H1 (cell line): ENCODE results near the gene ZFP1. TPM values are rescaled to one million over a fixed set of nuclear protein-coding genes. Genes with fewer than 3 reads are reported as not detected.
A peak's percentile ranks its signal among the peaks of the same experiment; 100 is the strongest.

ENCODE experiments used
- CTCF ChIA-PET: fragments of 300-600 bp; sonication (Branson Sonifier 250); formaldehyde crosslinking; loops from one replicate; lab custom pipeline; 2021; ENCODE audit not compliant: partially characterized antibody; lab: Charles Lee
- POLR2A ChIA-PET: fragments of 300-600 bp; sonication (Branson Sonifier 250); formaldehyde crosslinking; loops from one replicate; lab custom pipeline; 2021; ENCODE audit warnings: inconsistent platforms; ENCODE audit not compliant: partially characterized antibody; lab: Charles Lee
- DNase-seq, 2 experiments: peaks; one replicate each; pipeline versions ENCODE4 v3.0.0 to v3.0.0-alpha.2; 2010 to 2022; ENCODE audit warnings: low spot score in 2 of 2, low read depth in 1 of 2, mixed read lengths in 1 of 2
- FAIRE-seq: peaks from 2 replicates; lab custom pipeline; 2011; peaks lifted over from hg19 to GRCh38; lab: Jason Lieb, UNC
- H2AFZ ChIP-seq: 2 replicates; pipeline ENCODE4 v1.8.1; 2012; ENCODE audit warnings: low read length, inconsistent platforms
- H2AK5ac ChIP-seq: 2 replicates; pipeline ENCODE4 v1.6.1; 2013; ENCODE audit warnings: low read depth, low read length
- H2BK120ac ChIP-seq: replicated peaks from 2 replicates; pipeline ENCODE3; 2013; ENCODE audit warnings: low read depth, low read length, inconsistent platforms
- H2BK12ac ChIP-seq: 2 replicates; pipeline ENCODE4 v1.6.1; 2013; ENCODE audit warnings: low read depth, low read length
- H2BK15ac ChIP-seq: 2 replicates; pipeline ENCODE4 v1.6.1; 2013; ENCODE audit warnings: low read length
- H2BK20ac ChIP-seq: 2 replicates; pipeline ENCODE4 v1.6.1; 2013; ENCODE audit warnings: low read length
- H2BK5ac ChIP-seq: 2 replicates; pipeline ENCODE4 v1.6.1; 2013; ENCODE audit warnings: low read depth, low read length
- H3K14ac ChIP-seq: 2 replicates; pipeline ENCODE4 v1.6.1; 2013; ENCODE audit warnings: inconsistent platforms; ENCODE audit not compliant: insufficient read length
- H3K18ac ChIP-seq: 2 replicates; pipeline ENCODE4 v1.6.1; 2013; ENCODE audit warnings: low read length; ENCODE audit errors: extremely low read depth
- H3K23ac ChIP-seq: 2 replicates; pipeline ENCODE4 v1.6.1; 2013; ENCODE audit warnings: inconsistent platforms; ENCODE audit not compliant: insufficient read length
- H3K23me2 ChIP-seq: 2 replicates; pipeline ENCODE4 v1.6.1; 2013; ENCODE audit warnings: low read depth, low read length
- H3K27ac ChIP-seq: 2 replicates; pipeline ENCODE4 v1.6.1; 2011; ENCODE audit warnings: low read depth, low read length, inconsistent platforms
- H3K27me3 ChIP-seq, 4 experiments: replicated peaks in 1 of 4; 1 replicate in 1 of 4; 2 replicates in 3 of 4; pipeline versions ENCODE4 v1.6.1 to v1.8.1; 2011 to 2013; ENCODE audit warnings: low read length in 3 of 4, mild to moderate bottlenecking in 3 of 4, inconsistent platforms in 2 of 4, mixed read lengths in 2 of 4, moderate library complexity in 1 of 4; ENCODE audit not compliant: control insufficient read depth in 3 of 4, insufficient read depth in 3 of 4; ENCODE audit errors: extremely low read depth in 1 of 4
- H3K36me3 ChIP-seq, 4 experiments: 2 replicates each; pipeline versions ENCODE4 v1.6.1 to v1.8.1; 2011 to 2013; ENCODE audit warnings: mild to moderate bottlenecking in 4 of 4, low read length in 3 of 4, moderate library complexity in 2 of 4, control low read depth in 1 of 4, inconsistent platforms in 1 of 4; ENCODE audit not compliant: insufficient read depth in 4 of 4, control insufficient read depth in 2 of 4
- H3K4ac ChIP-seq: replicated peaks from 2 replicates; pipeline ENCODE3; 2013; ENCODE audit warnings: low read length, low read depth, mixed read lengths, inconsistent platforms; ENCODE audit not compliant: insufficient read length
- H3K4me1 ChIP-seq, 4 experiments: replicated peaks in 1 of 4; 1 replicate in 1 of 4; 2 replicates in 3 of 4; pipeline versions ENCODE4 v1.6.1 to v1.8.1; 2011 to 2013; ENCODE audit warnings: low read length in 3 of 4, inconsistent platforms in 2 of 4, mixed read lengths in 1 of 4; ENCODE audit not compliant: insufficient read depth in 4 of 4, control insufficient read depth in 3 of 4
- H3K4me2 ChIP-seq, 2 experiments: 2 replicates each; pipeline versions ENCODE4 v1.6.1 to v1.8.1; 2011 to 2013; ENCODE audit warnings: low read depth in 2 of 2, low read length in 2 of 2, control low read depth in 1 of 2, inconsistent platforms in 1 of 2, mild to moderate bottlenecking in 1 of 2; ENCODE audit not compliant: insufficient read depth in 1 of 2
- H3K4me3 ChIP-seq, 4 experiments: fragments of 200-600, 300-600 bp in 1 of 4; sonication (generic), shearing (Covaris generic), sonication (Bioruptor Twin) in 1 of 4; 2 replicates each; pipeline versions ENCODE4 v1.5.1 to v1.8.1; 2011 to 2016; ENCODE audit warnings: low read length in 4 of 4, low read depth in 3 of 4, control low read depth in 2 of 4, inconsistent platforms in 2 of 4, mild to moderate bottlenecking in 2 of 4, mixed read lengths in 1 of 4, moderate library complexity in 1 of 4; ENCODE audit not compliant: insufficient read depth in 2 of 4; ENCODE audit errors: extremely low read depth in 1 of 4
- H3K56ac ChIP-seq: replicated peaks from 2 replicates; pipeline ENCODE3; 2013; ENCODE audit warnings: low read depth, mild to moderate bottlenecking, mixed read lengths, low read length, inconsistent platforms; ENCODE audit not compliant: insufficient read length
- H3K79me1 ChIP-seq: 2 replicates; pipeline ENCODE4 v1.6.1; 2013; ENCODE audit warnings: low read depth, low read length, control low read depth
- H3K79me2 ChIP-seq, 2 experiments: 2 replicates each; pipeline versions ENCODE4 v1.6.1 to v1.8.1; 2012 to 2013; ENCODE audit warnings: low read length in 2 of 2, mild to moderate bottlenecking in 2 of 2, inconsistent platforms in 1 of 2; ENCODE audit not compliant: insufficient read depth in 2 of 2, control insufficient read depth in 1 of 2
- H3K9ac ChIP-seq, 4 experiments: replicated peaks in 1 of 4; 1 replicate in 1 of 4; 2 replicates in 3 of 4; pipeline versions ENCODE4 v1.6.1 to v1.8.1; 2011 to 2013; ENCODE audit warnings: low read depth in 3 of 4, low read length in 3 of 4, control low read depth in 2 of 4, mild to moderate bottlenecking in 2 of 4, moderate library complexity in 2 of 4, inconsistent platforms in 1 of 4; ENCODE audit errors: extremely low read depth in 1 of 4
- H3K9me3 ChIP-seq, 2 experiments: 2 replicates each; pipeline versions ENCODE4 v1.6.1 to v1.8.1; 2012 to 2013; ENCODE audit warnings: mild to moderate bottlenecking in 2 of 2, moderate library complexity in 2 of 2, control low read depth in 1 of 2, inconsistent platforms in 1 of 2, low read depth in 1 of 2, low read length in 1 of 2, mixed read lengths in 1 of 2; ENCODE audit not compliant: insufficient read depth in 2 of 2
- H4K20me1 ChIP-seq, 2 experiments: replicated peaks in 1 of 2; 2 replicates each; pipeline versions ENCODE3 to v1.8.1; 2011 to 2013; ENCODE audit warnings: inconsistent platforms in 2 of 2, low read length in 2 of 2, mild to moderate bottlenecking in 1 of 2; ENCODE audit not compliant: insufficient read depth in 2 of 2, control insufficient read depth in 1 of 2
- H4K5ac ChIP-seq: 2 replicates; pipeline ENCODE4 v1.6.1; 2013; ENCODE audit warnings: low read length, low read depth, mixed read lengths, inconsistent platforms; ENCODE audit not compliant: insufficient read length
- H4K8ac ChIP-seq: 2 replicates; pipeline ENCODE4 v1.8.0; 2013; ENCODE audit warnings: mild to moderate bottlenecking, moderate library complexity, low read length, inconsistent platforms; ENCODE audit not compliant: insufficient read depth; ENCODE audit errors: extremely low read depth
- H4K91ac ChIP-seq: replicated peaks from 2 replicates; pipeline ENCODE3; 2013; ENCODE audit warnings: low read length, mixed read lengths, inconsistent platforms; ENCODE audit not compliant: insufficient read length
- ATF3 ChIP-seq: IDR thresholded peaks from 2 replicates; pipeline ENCODE4 v1.6.1; 2011; ENCODE audit warnings: low read depth, mild to moderate bottlenecking, low read length; ENCODE audit not compliant: insufficient read depth
- CEBPB ChIP-seq: IDR thresholded peaks from 2 replicates; pipeline ENCODE4 v1.6.1; 2012; ENCODE audit warnings: low read depth, low read length
- CREB1 ChIP-seq: IDR thresholded peaks from 2 replicates; pipeline ENCODE4 v1.6.1; 2012; ENCODE audit warnings: inconsistent platforms
- KDM1A ChIP-seq: fragments of 200-600, 300-600 bp; sonication (generic); IDR thresholded peaks from 2 replicates; pipeline ENCODE4 v1.7.1; 2016; ENCODE audit warnings: mild to moderate bottlenecking, low read length, borderline replicate concordance
- WGBS, 2 experiments: shearing (Covaris generic) in 1 of 2; methylation state at CpG; one replicate each; pipeline versions ENCODE4 v1.1.6 to v1.1.7; 2013 to 2015; ENCODE audit warnings: low lambda C conversion rate in 2 of 2, mixed read lengths in 2 of 2, inconsistent platforms in 1 of 2, low coverage in 1 of 2, missing lambda C conversion rate in 1 of 2; ENCODE audit not compliant: insufficient replicate concordance in 2 of 2, insufficient coverage in 1 of 2, insufficient read length in 1 of 2; ENCODE audit errors: extremely low coverage in 1 of 2, missing lambda C conversion rate in 1 of 2; 5-methylcytosine and 5-hydroxymethylcytosine counted together
- polyA plus RNA-seq, 7 experiments: library from polyadenylated mRNA; depleted of rRNA in 3 of 7; stranded (reverse) in 5 of 7; unstranded in 2 of 7; fragments of >200 nt in 5 of 7; fragments of 200-250 nt in 2 of 7; gene quantifications; 1 replicate in 5 of 7; 2 replicates in 1 of 7; 4 replicates in 1 of 7; pipeline versions ENCODE4 v1.2.1 to v1.2.3, GENCODE V29; 2011 to 2013; ENCODE audit warnings: missing spikeins in 2 of 7, mixed read lengths in 2 of 7
- total RNA-seq: library from RNA; stranded (reverse); fragmentation: NEBNext Ultra II Directional; extraction: Animal tissue kit (Norgen Biotek cat#: 25700); gene quantifications from 2 replicates; pipeline ENCODE4 v1.2.1, GENCODE V29; 2021

Gene ZFP1
- total and polyA plus RNA-seq, 2 of the 8 experiments (the other 6 are each of a cell fraction or from before 2014, with no cell fraction given), result 4.0 to 11.2 TPM

- Histone ChIP-seq H3K4me1 (peaks cover 8 to 23% (median 16%) of the 10 kb centered on the region in 4 experiments), H4K91ac (no peak overlapping the region), H2BK5ac (no peak overlapping the region), H4K8ac (no peak overlapping the region), H3K27ac (no peak overlapping the region), H3K14ac (no peak overlapping the region), H4K5ac (no peak overlapping the region), H3K9me3 (no peaks in the 10 kb centered on the region), H3K56ac (no peak overlapping the region), H3K9ac (no peak overlapping the region), H2BK20ac (no peak overlapping the region), H3K23me2 (no peaks in the 10 kb centered on the region; the same call in 1 of the 2 replicates), H3K18ac (no peak overlapping the region), H2BK15ac (no peak overlapping the region), H2BK120ac (no peak overlapping the region), H3K23ac (no peak overlapping the region), H3K4ac (no peak overlapping the region), H2AFZ (no peak overlapping the region), H4K20me1 (peaks cover 0 to 8% of the 10 kb centered on the region in 2 experiments), H3K79me2 (peaks cover 0 to 23% of the 10 kb centered on the region in 2 experiments; a peak in 1 of 4 replicates), H3K4me2 (no peak overlapping the region), H3K79me1 (peaks cover 10% of the 10 kb centered on the region), H2BK12ac (no peak overlapping the region; the same call in 1 of the 2 replicates), H2AK5ac (no peak overlapping the region), H3K27me3 (no peaks in the 10 kb centered on the region), H3K4me3 (no peak overlapping the region), H3K36me3 (peaks cover 0 to 4% (median 0%) of the 10 kb centered on the region in 4 experiments; a peak in 2 of 8 replicates)
- TF ChIP-seq CREB1, result no peak
- TF ChIP-seq KDM1A, result peak; percentile 51; the same call in 1 of the 2 replicates
- TF ChIP-seq ATF3, result no peak
- no peak for TF ChIP-seq CEBPB
- CTCF ChIA-PET, result interaction anchor here (0.7 to 2.0 kb wide), 4 partner anchors 15 to 118 kb away, joined by 3 to 7 read pairs (median 3); partner anchors contain the start of gene ZNRF1
- no peak for FAIRE-seq
- no peak for DNase-seq
- POLR2A ChIA-PET, result interaction anchor here (1.0 to 2.2 kb wide), 3 partner anchors 7 to 324 kb away, joined by 3 to 7 read pairs (median 6); no protein-coding TSS in a partner anchor
- 94% methylated on average over 5 of the region's 5 CpGs; no CpG with 5 or more reads in 1 of the 2 experiments for WGBS, 2 experiments
These were observed 44.3 kb upstream of the ZFP1 start for GRCh38 chr16:75103994-75104393.
